ENCODE data around the gene BEGAIN. TPM values are rescaled to one million over a fixed set of nuclear protein-coding genes. Genes with fewer than 3 reads are reported as not detected.

The BEGAIN gene
- total RNA-seq: 10 to 100 TPM in 1 of 8 experiments, 1 to 10 TPM in 7; 2.6 to 16.0 (median 3.8) TPM

GRCh38 chr14:100587086-100587762 lies at the start of gene BEGAIN:
TSS of gene BEGAIN (minus strand) at chr14:100587417. CDS start at chr14:100587290, 127 bp downstream.
- peak; percentile 60 to 93 (median 90) for ATAC-seq (replicated peaks in 6 of 8)
- in situ Hi-C loops (cut with MboI; ENCODE audit: low pct_unique_long_range_greater_than_20kb in 2 of 9, low sequenced_read_pairs in 9 of 9, unreplicated experiment in 9 of 9): no loop called here
- no CpG with 5 or more reads among the region's 90 CpGs for WGBS, 10 experiments
- Histone ChIP-seq H3K4me3 (peak within 1 kb of the TSS; percentile 35 to 62 (median 44)), H3K4me1 (replicated peaks in 1 of 2) (peaks cover 18 to 21% of the 10 kb centered on the region in 2 donors), H3K27ac (peak within 1 kb of the TSS in 1 of 2 donors; percentile 59)

- in situ Hi-C loops (cut with MboI; ENCODE audit: low pct_unique_long_range_greater_than_20kb in 2 of 9, low sequenced_read_pairs in 9 of 9, unreplicated experiment in 9 of 9): loop anchor here in 1 of 9 experiments (25.0 kb wide), 1 partner anchor 224 kb away; no protein-coding TSS in a partner anchor
- no peaks in the 10 kb centered on the region for H3K4me1 ChIP-seq (replicated peaks in 1 of 2)
- no peak overlapping the region for H3K4me3 ChIP-seq
- ATAC-seq (replicated peaks in 6 of 8): no peak
- 60 to 100% (median 87%) methylated on average over 1 to 10 of the region's 14 CpGs; no CpG with 5 or more reads in 1 of the 10 experiments for WGBS, 10 experiments
- H3K27ac ChIP-seq: no peak overlapping the region
Observed at GRCh38 chr14:100636559-100636958, 49.3 kb upstream of the BEGAIN start.

- H3K4me1 ChIP-seq (replicated peaks in 1 of 2): no peaks in the 10 kb centered on the region
- no peak overlapping the region for H3K27ac ChIP-seq
- H3K4me3 ChIP-seq: no peak overlapping the region
- 0 to 87% (median 4%) methylated on average over 1 to 9 of the region's 11 CpGs; no CpG with 5 or more reads in 7 of the 10 experiments for WGBS, 10 experiments
- in situ Hi-C loops (cut with MboI; ENCODE audit: low pct_unique_long_range_greater_than_20kb in 2 of 9, low sequenced_read_pairs in 9 of 9, unreplicated experiment in 9 of 9): loop anchor here in 1 of 9 experiments (25.0 kb wide), 1 partner anchor 222 kb away; no protein-coding TSS in a partner anchor
- no peak for ATAC-seq (replicated peaks in 6 of 8)
Observed at GRCh38 chr14:100634026-100634425, 46.8 kb upstream of the BEGAIN start.

GRCh38 chr14:100633406-100633805 lies 46.2 kb upstream of the BEGAIN start:
- 65 to 100% (median 83%) methylated on average over 1 to 9 of the region's 10 CpGs; no CpG with 5 or more reads in 4 of the 10 experiments for WGBS, 10 experiments
- Histone ChIP-seq H3K4me3 (no peak overlapping the region), H3K27ac (no peak overlapping the region), H3K4me1 (replicated peaks in 1 of 2) (no peaks in the 10 kb centered on the region)
- in situ Hi-C loops (cut with MboI; ENCODE audit: low pct_unique_long_range_greater_than_20kb in 2 of 9, low sequenced_read_pairs in 9 of 9, unreplicated experiment in 9 of 9): loop anchor here in 1 of 9 experiments (25.0 kb wide), 1 partner anchor 221 kb away; no protein-coding TSS in a partner anchor
- no peak for ATAC-seq (replicated peaks in 6 of 8)

- in situ Hi-C loops (cut with MboI; ENCODE audit: low pct_unique_long_range_greater_than_20kb in 2 of 9, low sequenced_read_pairs in 9 of 9, unreplicated experiment in 9 of 9): loop anchor here in 1 of 9 experiments (25.0 kb wide), 1 partner anchor 217 kb away; no protein-coding TSS in a partner anchor
- no peak overlapping the region for H3K27ac ChIP-seq
Observed at GRCh38 chr14:100629696-100630095, 42.5 kb upstream of the BEGAIN start.

GRCh38 chr14:100629098-100629497 lies 41.9 kb upstream of the BEGAIN start:
- ATAC-seq (replicated peaks in 6 of 8): no peak
- 100% methylated on average over 1 to 4 of the region's 13 CpGs; no CpG with 5 or more reads in 7 of the 10 experiments for WGBS, 10 experiments
- Histone ChIP-seq H3K27ac (no peak overlapping the region), H3K4me1 (replicated peaks in 1 of 2) (no peaks in the 10 kb centered on the region), H3K4me3 (no peak overlapping the region)
- in situ Hi-C loops (cut with MboI; ENCODE audit: low pct_unique_long_range_greater_than_20kb in 2 of 9, low sequenced_read_pairs in 9 of 9, unreplicated experiment in 9 of 9): loop anchor here in 1 of 9 experiments (25.0 kb wide), 1 partner anchor 217 kb away; no protein-coding TSS in a partner anchor

More at GRCh38 chr14:100629696-100630095, 42.5 kb upstream of the BEGAIN start:
- ATAC-seq (replicated peaks in 6 of 8): no peak
- 40 to 82% (median 80%) methylated on average over 1 to 2 of the region's 15 CpGs; no CpG with 5 or more reads in 7 of the 10 experiments for WGBS, 10 experiments
- no peak overlapping the region for H3K4me3 ChIP-seq
- no peaks in the 10 kb centered on the region for H3K4me1 ChIP-seq (replicated peaks in 1 of 2)

- no peaks in the 10 kb centered on the region for H3K4me1 ChIP-seq (replicated peaks in 1 of 2)
- ATAC-seq (replicated peaks in 6 of 8): no peak
- WGBS, 10 experiments: 47 to 90% (median 82%) methylated on average over 3 to 10 of the region's 12 CpGs; no CpG with 5 or more reads in 2 of the 10 experiments
- H3K27ac ChIP-seq: no peak overlapping the region
- in situ Hi-C loops (cut with MboI; ENCODE audit: low pct_unique_long_range_greater_than_20kb in 2 of 9, low sequenced_read_pairs in 9 of 9, unreplicated experiment in 9 of 9): loop anchor here in 1 of 9 experiments (25.0 kb wide), 1 partner anchor 216 kb away; no protein-coding TSS in a partner anchor
- H3K4me3 ChIP-seq: no peak overlapping the region
Observed at GRCh38 chr14:100628225-100628624, 41.0 kb upstream of the BEGAIN start.

- WGBS, 10 experiments: 0 to 100% (median 80%) methylated on average over 1 of the region's 1 CpG; no CpG with 5 or more reads in 5 of the 10 experiments
- Histone ChIP-seq H3K27ac (no peak overlapping the region), H3K4me3 (no peak overlapping the region), H3K4me1 (replicated peaks in 1 of 2) (peaks cover 4 to 11% of the 10 kb centered on the region in 2 donors)
- no peak for ATAC-seq (replicated peaks in 6 of 8)
- in situ Hi-C loops (cut with MboI; ENCODE audit: low pct_unique_long_range_greater_than_20kb in 2 of 9, low sequenced_read_pairs in 9 of 9, unreplicated experiment in 9 of 9): loop anchor here in 1 of 9 experiments (25.0 kb wide), 1 partner anchor 214 kb away; no protein-coding TSS in a partner anchor
Observed at GRCh38 chr14:100626614-100627013, 39.4 kb upstream of the BEGAIN start.

- in situ Hi-C loops (cut with MboI; ENCODE audit: low pct_unique_long_range_greater_than_20kb in 2 of 9, low sequenced_read_pairs in 9 of 9, unreplicated experiment in 9 of 9): loop anchor here in 1 of 9 experiments (25.0 kb wide), 1 partner anchor 212 kb away; no protein-coding TSS in a partner anchor
- no peak overlapping the region for H3K27ac ChIP-seq
- no peak overlapping the region for H3K4me3 ChIP-seq
- WGBS, 10 experiments: 20 to 87% (median 60%) methylated on average over 1 to 5 of the region's 8 CpGs; no CpG with 5 or more reads in 5 of the 10 experiments
- ATAC-seq (replicated peaks in 6 of 8): no peak
- H3K4me1 ChIP-seq (replicated peaks in 1 of 2): peaks cover 18 to 25% of the 10 kb centered on the region in 2 donors
Observed at GRCh38 chr14:100623961-100624360, 36.7 kb upstream of the BEGAIN start.

- ATAC-seq (replicated peaks in 6 of 8): no peak
- H3K27ac ChIP-seq: no peak overlapping the region
- in situ Hi-C loops (cut with MboI; ENCODE audit: low pct_unique_long_range_greater_than_20kb in 2 of 9, low sequenced_read_pairs in 9 of 9, unreplicated experiment in 9 of 9): loop anchor here in 1 of 9 experiments (25.0 kb wide), 1 partner anchor 211 kb away; no protein-coding TSS in a partner anchor
- WGBS, 10 experiments: 67 to 83% (median 71%) methylated on average over 1 of the region's 1 CpG; no CpG with 5 or more reads in 7 of the 10 experiments
- H3K4me3 ChIP-seq: no peak overlapping the region
- peaks cover 22 to 27% of the 10 kb centered on the region in 2 donors for H3K4me1 ChIP-seq (replicated peaks in 1 of 2)
Observed at GRCh38 chr14:100623557-100623956, 36.3 kb upstream of the BEGAIN start.

- in situ Hi-C loops (cut with MboI; ENCODE audit: low pct_unique_long_range_greater_than_20kb in 2 of 9, low sequenced_read_pairs in 9 of 9, unreplicated experiment in 9 of 9): loop anchor here in 1 of 9 experiments (25.0 kb wide), 1 partner anchor 211 kb away; no protein-coding TSS in a partner anchor
- no peak overlapping the region for H3K4me3 ChIP-seq
- H3K27ac ChIP-seq: no peak overlapping the region
- ATAC-seq (replicated peaks in 6 of 8): peak in 2 of 8 experiments; percentile 56 to 61
- peaks cover 28 to 34% of the 10 kb centered on the region in 2 donors for H3K4me1 ChIP-seq (replicated peaks in 1 of 2)
- 31 to 84% (median 51%) methylated on average over 2 to 13 of the region's 22 CpGs; no CpG with 5 or more reads in 4 of the 10 experiments for whole genome bisulfite sequencing, 10 experiments
Observed at GRCh38 chr14:100622708-100623485, 35.7 kb upstream of the BEGAIN start.

GRCh38 chr14:100622224-100622623 lies 35.0 kb upstream of the BEGAIN start:
- in situ Hi-C loops (cut with MboI; ENCODE audit: low pct_unique_long_range_greater_than_20kb in 2 of 9, low sequenced_read_pairs in 9 of 9, unreplicated experiment in 9 of 9): loop anchor here in 1 of 9 experiments (25.0 kb wide), 1 partner anchor 210 kb away; no protein-coding TSS in a partner anchor
- peak in 3 of 8 experiments; percentile 9 to 23 (median 13) for ATAC-seq (replicated peaks in 6 of 8)
- Histone ChIP-seq H3K4me3 (no peak overlapping the region), H3K27ac (no peak overlapping the region), H3K4me1 (replicated peaks in 1 of 2) (peaks cover 35 to 41% of the 10 kb centered on the region in 2 donors)
- WGBS, 10 experiments: 33 to 80% (median 78%) methylated on average over 1 to 3 of the region's 8 CpGs; no CpG with 5 or more reads in 7 of the 10 experiments
